Brain microvascular endothelial cell (primary cell): ENCODE results near the gene HS2ST1.

Source experiments
- DNase-seq: peaks from one replicate; pipeline ENCODE4 v3.0.0-alpha.2; 2020
- H3K27ac ChIP-seq: fragments of 250-450 bp; sonication (Bioruptor Pico); 2 replicates; pipeline ENCODE4 v1.5.1; 2020; ENCODE audit warnings: mild to moderate bottlenecking, moderate library complexity
- H3K27me3 ChIP-seq: fragments of 250-450 bp; sonication (Bioruptor Pico); replicated peaks from 2 replicates; pipeline ENCODE4 v1.5.1; 2020; ENCODE audit warnings: mild to moderate bottlenecking
- H3K36me3 ChIP-seq: fragments of 250-450 bp; sonication (Bioruptor Pico); replicated peaks from 2 replicates; pipeline ENCODE4 v1.5.1; 2020; ENCODE audit warnings: mild to moderate bottlenecking
- H3K4me3 ChIP-seq: 2 replicates; pipeline ENCODE4 v1.5.1; 2011; ENCODE audit warnings: low read depth, mild to moderate bottlenecking, control low read depth, low read length, moderate library complexity
- CTCF ChIP-seq: IDR thresholded peaks from 2 replicates; pipeline ENCODE4 v1.5.1; 2011; ENCODE audit warnings: low read depth, mild to moderate bottlenecking, moderate library complexity, low read length, control low read depth, inconsistent platforms; ENCODE audit errors: missing control alignments
- in situ Hi-C: cut with HindIII; loops from 2 replicates; pipeline ENCODE4 v1.10.0; 2017; ENCODE audit warnings: low sequenced_read_pairs, low pct_ligation_motif_present

Gene HS2ST1

DNA sequence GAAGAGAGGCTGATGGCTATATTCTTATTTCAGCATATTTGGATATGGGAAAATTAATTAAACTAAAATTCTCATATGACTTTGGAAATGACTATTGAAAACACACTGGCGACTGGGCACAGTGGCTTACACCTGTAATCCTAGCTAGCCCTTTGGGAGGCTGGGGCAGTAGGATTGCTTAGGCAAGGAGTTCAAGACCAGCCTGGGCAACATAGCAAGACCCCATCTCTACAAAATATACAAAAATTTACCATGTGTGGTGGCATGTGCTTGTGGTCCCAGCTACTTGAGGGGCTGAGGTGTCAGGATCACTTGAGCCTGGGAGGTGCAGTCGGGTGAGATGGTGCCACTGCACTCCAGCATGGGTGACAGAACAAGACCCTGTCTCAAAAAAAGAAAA lies 26.2 kb downstream of the HS2ST1 start:
- in situ Hi-C loops = no loop called here
- no peaks in the 10 kb centered on the region for H3K27me3 ChIP-seq
- no peak for DNase-seq
- H3K4me3 ChIP-seq = no peak overlapping the region
- H3K27ac ChIP-seq = no peak overlapping the region
- no peak for TF ChIP-seq CTCF
- H3K36me3 ChIP-seq = no peaks in the 10 kb centered on the region

DNA sequence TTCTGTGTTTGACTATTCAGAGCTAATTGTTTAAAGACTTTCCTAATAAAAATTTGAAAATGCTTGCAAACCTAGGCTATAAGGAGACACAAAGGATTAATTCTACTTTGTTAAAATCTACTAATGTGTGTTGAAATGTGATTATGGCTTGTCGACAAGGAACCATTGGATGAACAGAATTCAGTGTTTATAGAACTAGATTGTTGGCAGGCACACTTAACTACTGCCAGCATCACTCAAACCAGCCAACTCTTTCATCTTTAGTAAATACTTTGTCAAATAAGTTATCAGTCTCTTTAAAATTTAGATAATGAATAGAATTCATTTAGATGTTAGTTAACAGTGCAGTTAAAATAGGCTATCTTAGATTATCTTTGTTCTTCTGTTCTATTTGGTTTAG lies 27.6 kb downstream of the HS2ST1 start:
- in situ Hi-C loops = no loop called here
- H3K27ac ChIP-seq = no peak overlapping the region
- H3K27me3 ChIP-seq = no peaks in the 10 kb centered on the region
- H3K4me3 ChIP-seq = no peak overlapping the region
- no peaks in the 10 kb centered on the region for H3K36me3 ChIP-seq
- no peak for DNase-seq
- TF ChIP-seq CTCF = no peak

DNA sequence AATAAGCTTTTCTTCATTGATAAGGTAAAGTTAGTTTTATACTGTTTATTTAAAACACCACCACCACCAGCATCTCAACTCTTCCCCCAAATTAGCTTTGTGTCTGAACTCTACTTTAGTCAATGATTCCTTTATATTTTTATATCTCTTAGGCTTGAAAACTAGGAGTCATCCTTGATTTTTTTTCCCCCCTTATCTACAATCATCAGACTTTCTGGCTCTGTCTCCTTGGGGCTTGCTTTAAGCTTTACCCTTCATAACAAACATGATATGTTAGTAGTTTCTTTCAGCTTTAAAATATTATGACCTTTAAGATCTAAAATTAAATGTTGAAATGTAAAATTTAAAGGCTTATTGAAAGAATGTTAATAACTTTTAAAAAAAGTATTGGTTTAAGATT lies 28.3 kb downstream of the HS2ST1 start:
- H3K27me3 ChIP-seq = no peaks in the 10 kb centered on the region
- no peak overlapping the region for H3K4me3 ChIP-seq
- H3K36me3 ChIP-seq = no peaks in the 10 kb centered on the region
- in situ Hi-C loops = no loop called here
- no peak overlapping the region for H3K27ac ChIP-seq
- DNase-seq = no peak
- TF ChIP-seq CTCF = no peak

DNA sequence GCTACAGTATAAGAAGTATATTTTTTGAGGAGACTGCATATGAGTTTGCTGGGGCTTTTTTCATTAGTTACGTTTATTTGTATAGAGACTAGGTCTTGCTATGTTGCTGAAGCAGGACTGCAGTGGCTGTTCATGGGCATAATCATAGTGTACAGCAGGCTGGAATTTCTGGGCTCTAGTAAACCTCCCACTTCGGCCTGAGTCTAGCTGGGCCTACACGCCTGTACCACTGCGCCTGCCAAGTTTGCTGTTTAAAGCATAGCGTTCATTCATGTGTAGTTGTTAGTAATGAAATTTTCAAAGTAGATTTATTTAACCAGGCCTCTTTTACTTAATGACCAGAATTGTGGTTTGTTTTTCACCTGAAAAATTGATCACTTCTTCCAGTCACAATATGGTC lies 33.8 kb downstream of the HS2ST1 start:
- Histone ChIP-seq H3K4me3 (no peak overlapping the region), H3K36me3 (no peaks in the 10 kb centered on the region), H3K27ac (no peak overlapping the region), H3K27me3 (no peaks in the 10 kb centered on the region)
- DNase-seq = no peak
- in situ Hi-C loops = no loop called here
- no peak for TF ChIP-seq CTCF

DNA sequence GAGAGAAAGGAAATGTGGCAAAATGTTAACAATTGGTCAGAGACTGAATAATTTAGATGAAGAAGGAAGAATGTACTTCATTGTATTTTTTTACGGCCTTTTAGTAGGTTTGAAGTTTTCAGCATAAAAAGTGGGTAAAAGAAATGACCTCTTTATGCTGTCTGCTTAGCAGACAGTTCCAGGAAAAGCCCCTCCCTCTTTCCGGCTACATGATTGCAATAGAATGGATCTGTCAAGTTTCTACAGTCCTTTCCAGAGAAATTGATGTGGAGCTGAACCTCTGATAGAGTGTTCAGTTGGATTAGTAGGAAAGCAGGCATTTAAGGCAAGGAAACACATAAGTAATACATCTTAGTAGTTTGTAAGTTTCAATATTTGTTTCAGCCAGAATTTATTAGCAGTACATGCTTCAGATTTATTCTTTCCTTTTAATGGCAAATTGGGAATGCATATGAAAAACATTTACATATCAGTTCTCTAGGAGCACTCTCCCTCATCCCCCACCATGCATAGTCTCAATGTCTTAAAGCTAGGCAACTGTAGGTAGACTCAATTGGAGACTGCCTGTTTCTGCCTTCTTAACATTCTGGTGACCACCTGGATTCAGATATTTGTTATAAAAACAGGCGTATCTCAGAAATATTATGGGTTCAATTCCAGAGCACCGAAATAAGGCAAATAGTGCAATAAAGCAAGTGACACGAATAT lies 36.4 kb downstream of the HS2ST1 start:
- Histone ChIP-seq H3K27ac (no peak overlapping the region), H3K27me3 (no peaks in the 10 kb centered on the region), H3K4me3 (no peak overlapping the region), H3K36me3 (no peaks in the 10 kb centered on the region)
- in situ Hi-C loops = no loop called here
- no peak for DNase-seq
- TF ChIP-seq CTCF = no peak

DNA sequence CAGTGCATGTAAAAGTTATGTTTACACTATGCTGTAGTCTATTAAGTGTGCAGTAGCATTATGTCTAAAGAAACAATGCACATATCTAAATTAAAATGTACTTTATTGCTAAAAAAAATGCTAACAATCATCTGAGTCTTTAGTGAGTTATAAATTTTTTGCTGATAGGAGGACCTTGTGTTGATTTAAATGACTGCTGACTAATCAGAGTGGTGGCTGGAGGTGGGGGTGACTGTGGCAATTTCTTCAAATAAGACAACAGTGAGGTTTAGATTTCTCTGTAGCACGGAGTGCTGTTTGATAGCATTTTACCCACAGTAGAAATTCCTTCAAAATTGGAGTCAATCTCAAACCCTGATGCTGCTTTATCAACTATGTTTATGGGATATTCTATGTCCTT lies 37.0 kb downstream of the HS2ST1 start:
- Histone ChIP-seq H3K27ac (no peak overlapping the region), H3K36me3 (no peaks in the 10 kb centered on the region), H3K4me3 (no peak overlapping the region), H3K27me3 (no peaks in the 10 kb centered on the region)
- in situ Hi-C loops = no loop called here
- no peak for TF ChIP-seq CTCF
- DNase-seq = no peak
